Measurements from ENCODE around the gene NUDT19. TPM values are rescaled to one million over a fixed set of nuclear protein-coding genes. Genes with fewer than 3 reads are reported as not detected.
A peak's percentile ranks its signal among the peaks of the same experiment; 100 is the strongest.
"Not testable (repeated sequence)": the region's sequence is repeated elsewhere in the genome, so short reads cannot be mapped to it uniquely, and the experiment has no call there.

NUDT19 gene
- total RNA-seq (2014; rRNA removed; shearing (Covaris generic)): 7.3 and 14.1 TPM in 2 replicates

DNA sequence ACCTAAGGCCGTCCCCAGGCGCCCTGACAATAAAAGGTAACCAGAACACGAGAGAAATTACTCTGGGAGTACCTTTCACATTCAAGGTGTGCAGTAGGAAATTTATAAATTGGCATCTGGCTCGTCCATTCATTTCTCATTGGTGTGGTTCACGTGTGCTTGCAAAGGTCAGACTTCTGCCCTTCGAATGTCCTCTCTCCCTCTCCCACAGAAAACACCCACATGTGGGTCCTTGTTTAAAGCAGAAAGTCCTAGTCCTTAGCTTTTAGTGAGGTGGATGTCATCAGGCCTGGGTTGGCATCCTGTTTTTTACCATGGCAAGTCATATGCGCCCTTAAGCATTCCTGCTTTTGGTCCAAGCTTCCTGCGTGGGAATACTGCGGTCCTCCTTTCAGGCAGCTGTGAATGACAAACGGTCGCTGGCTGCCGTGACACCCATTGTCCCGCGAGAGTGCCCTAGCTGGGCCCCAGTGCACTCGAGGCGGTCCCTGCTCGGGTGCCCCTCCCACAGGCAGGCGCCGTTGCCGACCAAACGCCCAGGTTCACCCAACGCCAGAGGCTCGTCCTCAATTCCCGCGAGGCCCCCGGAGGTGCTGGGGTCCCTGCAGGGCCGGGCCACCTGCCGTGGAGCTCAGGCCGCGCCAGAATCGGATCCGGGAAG, at the start of gene NUDT19:
Gene NUDT19, plus strand, starts transcription at position 531 of the 661 bp plus-strand sequence. CDS start 140 bp downstream, outside the sequence.
- DNase-seq (ENCODE audit: low read depth in 1 of 2, low spot score in 2 of 2): peak; percentile 85 to 90
- peak within 1 kb of the TSS; percentile 94 for H3K4me3 ChIP-seq
- no peaks in the 10 kb centered on the region for H3K27me3 ChIP-seq (replicated peaks)
- H3K36me3 ChIP-seq: peaks cover 30% of the 10 kb centered on the region
- peaks cover 27% of the 10 kb centered on the region for H3K4me1 ChIP-seq (replicated peaks)
- H3K27ac ChIP-seq: peak within 1 kb of the TSS; percentile 67
- peaks cover 8% of the 10 kb centered on the region; the same call in 1 of the 2 replicates for H3K9me3 ChIP-seq (replicated peaks)

DNA sequence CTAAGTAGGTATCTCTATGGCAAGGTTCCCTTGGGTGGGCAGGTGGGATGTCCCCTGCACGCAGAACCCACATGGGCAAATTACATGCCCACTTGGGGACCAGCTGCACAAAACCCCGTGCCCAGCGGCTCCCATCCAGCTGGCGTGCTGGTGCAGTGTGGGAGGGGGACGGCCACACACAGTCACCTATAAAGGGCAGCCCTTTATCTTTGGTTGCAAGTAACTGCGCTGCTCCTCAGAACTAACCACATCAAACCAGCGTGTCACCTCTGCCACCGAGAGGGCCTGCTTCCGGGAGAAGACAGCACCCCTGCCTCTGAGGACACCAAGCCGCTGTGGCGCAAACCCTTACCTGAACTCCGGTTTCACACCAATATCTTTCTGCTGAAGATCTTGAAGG, 48.9 kb upstream of the NUDT19 start:
- DNase-seq (ENCODE audit: low read depth in 1 of 2, low spot score in 2 of 2): no peak
- Histone ChIP-seq H3K4me1 (replicated peaks) (no peaks in the 10 kb centered on the region), H3K9me3 (replicated peaks) (no peaks in the 10 kb centered on the region), H3K27ac (no peak overlapping the region), H3K36me3 (peaks cover 54% of the 10 kb centered on the region), H3K4me3 (no peak overlapping the region), H3K27me3 (replicated peaks) (no peaks in the 10 kb centered on the region)

DNA sequence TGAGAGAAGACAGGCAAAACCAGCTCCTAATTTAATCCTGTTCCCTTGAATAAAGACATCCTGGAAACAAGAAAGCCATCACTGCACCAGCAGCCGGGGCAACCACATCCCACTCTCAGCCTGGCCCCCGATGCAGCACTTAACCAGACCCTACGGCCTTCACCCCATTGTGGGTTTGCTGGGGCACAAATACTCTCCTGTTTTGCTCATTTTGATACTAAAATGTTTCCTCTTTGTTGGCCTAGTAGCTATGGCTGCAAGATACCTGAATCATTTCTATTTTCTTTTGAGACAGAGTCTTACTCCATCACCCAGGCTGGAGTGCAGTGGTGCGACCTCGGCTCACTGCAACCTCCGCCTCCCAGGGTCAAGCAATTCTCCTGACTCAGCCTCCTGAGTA, 45.1 kb upstream of the NUDT19 start:
- Histone ChIP-seq H3K36me3 (peaks cover 45% of the 10 kb centered on the region), H3K4me3 (no peak overlapping the region), H3K9me3 (replicated peaks) (no peaks in the 10 kb centered on the region), H3K27me3 (replicated peaks) (no peaks in the 10 kb centered on the region), H3K27ac (no peak overlapping the region), H3K4me1 (replicated peaks) (no peaks in the 10 kb centered on the region)
- DNase-seq (ENCODE audit: low read depth in 1 of 2, low spot score in 2 of 2): no peak

- no peaks in the 10 kb centered on the region for H3K27me3 ChIP-seq (replicated peaks)
- no peak for DNase-seq (ENCODE audit: low read depth in 1 of 2, low spot score in 2 of 2)
- H3K4me3 ChIP-seq: no peak overlapping the region
- H3K4me1 ChIP-seq (replicated peaks): no peaks in the 10 kb centered on the region
- H3K27ac ChIP-seq: no peak overlapping the region
- peaks cover 41% of the 10 kb centered on the region for H3K36me3 ChIP-seq
- no peaks in the 10 kb centered on the region for H3K9me3 ChIP-seq (replicated peaks)
Measured at GRCh38 chr19:32647361-32647760, 44.3 kb upstream of the NUDT19 start.

DNA sequence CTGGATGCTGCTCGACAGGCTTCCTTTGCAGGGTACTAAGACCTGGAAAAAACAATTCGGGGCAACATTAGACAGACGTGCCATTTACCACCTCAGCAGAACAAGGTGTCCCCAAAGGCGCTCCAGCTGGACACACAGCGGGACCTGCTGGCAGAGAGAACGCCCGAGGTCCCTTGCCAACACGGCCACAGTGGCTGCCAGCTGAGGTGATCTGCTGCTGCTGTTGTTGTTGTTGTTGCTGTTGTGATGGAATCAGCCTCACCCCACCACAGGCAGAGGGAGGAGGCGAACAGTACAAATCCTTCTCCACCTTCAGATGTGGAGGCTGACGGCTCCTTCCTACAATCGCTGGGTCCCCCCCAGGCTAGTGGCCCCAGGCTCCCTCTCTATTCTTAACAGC, 41.9 kb upstream of the NUDT19 start:
- Histone ChIP-seq H3K4me3 (no peak overlapping the region), H3K9me3 (replicated peaks) (no peaks in the 10 kb centered on the region), H3K36me3 (peaks cover 26% of the 10 kb centered on the region), H3K27me3 (replicated peaks) (no peaks in the 10 kb centered on the region), H3K27ac (no peak overlapping the region), H3K4me1 (replicated peaks) (no peaks in the 10 kb centered on the region)
- DNase-seq (ENCODE audit: low read depth in 1 of 2, low spot score in 2 of 2): no peak

DNA sequence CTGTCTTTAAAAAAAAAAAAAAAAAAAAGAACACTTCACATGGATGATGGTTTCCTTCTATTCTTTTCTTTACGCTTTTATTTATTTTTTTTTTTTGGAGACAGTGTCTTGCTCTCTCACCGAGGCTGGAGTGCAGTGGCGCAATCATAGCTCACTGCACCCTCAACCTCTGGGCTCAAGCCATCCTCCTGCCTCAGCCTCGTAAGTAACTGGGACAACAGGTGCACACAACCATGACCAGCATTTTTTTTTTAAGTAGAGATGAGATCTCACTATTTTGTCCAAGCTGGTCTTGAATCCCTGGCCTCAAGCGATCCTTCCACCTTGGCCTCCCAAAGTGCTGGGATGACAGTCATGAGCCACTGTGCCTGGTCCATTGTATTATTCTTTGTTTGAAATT, 41.0 kb upstream of the NUDT19 start:
- peaks cover 34% of the 10 kb centered on the region for H3K36me3 ChIP-seq
- H3K27me3 ChIP-seq (replicated peaks): no peaks in the 10 kb centered on the region
- H3K27ac ChIP-seq: no peak overlapping the region
- H3K4me3 ChIP-seq: no peak overlapping the region
- H3K9me3 ChIP-seq (replicated peaks): no peaks in the 10 kb centered on the region
- H3K4me1 ChIP-seq (replicated peaks): no peaks in the 10 kb centered on the region
- no peak for DNase-seq (ENCODE audit: low read depth in 1 of 2, low spot score in 2 of 2)

DNA sequence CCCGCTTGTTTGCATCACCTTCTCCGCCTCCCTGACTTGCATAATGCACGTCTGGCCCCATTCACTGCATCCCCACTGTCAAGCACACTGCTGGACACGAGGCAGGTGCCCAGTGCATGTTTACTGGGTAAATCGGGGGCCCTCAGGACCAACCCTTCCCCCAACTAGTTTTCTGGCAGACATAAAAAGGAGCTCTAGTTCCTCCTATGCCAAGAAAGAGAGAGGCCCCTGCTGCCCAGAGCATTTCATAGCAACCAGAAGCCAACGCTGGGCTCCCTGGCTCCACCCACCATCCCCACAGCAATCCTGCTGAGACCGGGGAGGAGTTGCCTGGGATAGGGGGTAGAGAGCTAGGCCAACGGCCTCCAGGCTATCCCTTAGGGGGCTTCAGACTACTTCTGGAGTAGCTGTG, 39.9 kb upstream of the NUDT19 start:
- Histone ChIP-seq H3K4me1 (replicated peaks) (no peaks in the 10 kb centered on the region), H3K36me3 (peaks cover 35% of the 10 kb centered on the region), H3K27me3 (replicated peaks) (no peaks in the 10 kb centered on the region), H3K27ac (no peak overlapping the region), H3K9me3 (replicated peaks) (no peaks in the 10 kb centered on the region), H3K4me3 (no peak overlapping the region)
- no peak for DNase-seq (ENCODE audit: low read depth in 1 of 2, low spot score in 2 of 2)

- H3K27ac ChIP-seq; DNase-seq (ENCODE audit: low read depth in 1 of 2, low spot score in 2 of 2); H3K4me3 ChIP-seq; H3K4me1 ChIP-seq (replicated peaks); H3K9me3 ChIP-seq (replicated peaks); H3K27me3 ChIP-seq (replicated peaks): not testable (repeated sequence)
- peaks cover 31% of the 10 kb centered on the region for H3K36me3 ChIP-seq
Measured at GRCh38 chr19:32652331-32652730, 39.3 kb upstream of the NUDT19 start.

GRCh38 chr19:32652894-32653598, 38.6 kb upstream of the NUDT19 start:
- Histone ChIP-seq H3K9me3 (replicated peaks) (no peaks in the 10 kb centered on the region), H3K4me3 (no peak overlapping the region), H3K36me3 (peaks cover 27% of the 10 kb centered on the region), H3K27ac (no peak overlapping the region), H3K27me3 (replicated peaks) (no peaks in the 10 kb centered on the region), H3K4me1 (replicated peaks) (no peaks in the 10 kb centered on the region)
- no peak for DNase-seq (ENCODE audit: low read depth in 1 of 2, low spot score in 2 of 2)

DNA sequence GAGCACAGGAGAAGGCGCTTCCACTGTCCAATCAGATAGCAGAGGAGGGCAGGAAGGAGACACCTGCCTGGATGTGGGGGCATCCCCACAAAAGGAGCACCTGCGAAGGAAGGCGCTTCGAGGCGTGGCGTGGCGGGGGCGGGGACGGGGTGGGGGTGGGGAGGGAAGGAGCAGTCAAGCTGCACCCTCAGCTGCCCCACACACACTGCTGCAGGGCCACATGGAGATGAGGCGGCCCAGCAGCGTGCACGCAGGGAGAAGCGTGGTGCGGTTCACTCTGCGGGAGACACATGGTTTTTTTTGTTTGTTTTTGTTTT, 38.1 kb upstream of the NUDT19 start:
- no peak overlapping the region for H3K27ac ChIP-seq
- H3K9me3 ChIP-seq (replicated peaks): no peaks in the 10 kb centered on the region
- H3K27me3 ChIP-seq (replicated peaks): no peaks in the 10 kb centered on the region
- no peak overlapping the region for H3K4me3 ChIP-seq
- no peak for DNase-seq (ENCODE audit: low read depth in 1 of 2, low spot score in 2 of 2)
- H3K4me1 ChIP-seq (replicated peaks): no peaks in the 10 kb centered on the region
- H3K36me3 ChIP-seq: peaks cover 24% of the 10 kb centered on the region

DNA sequence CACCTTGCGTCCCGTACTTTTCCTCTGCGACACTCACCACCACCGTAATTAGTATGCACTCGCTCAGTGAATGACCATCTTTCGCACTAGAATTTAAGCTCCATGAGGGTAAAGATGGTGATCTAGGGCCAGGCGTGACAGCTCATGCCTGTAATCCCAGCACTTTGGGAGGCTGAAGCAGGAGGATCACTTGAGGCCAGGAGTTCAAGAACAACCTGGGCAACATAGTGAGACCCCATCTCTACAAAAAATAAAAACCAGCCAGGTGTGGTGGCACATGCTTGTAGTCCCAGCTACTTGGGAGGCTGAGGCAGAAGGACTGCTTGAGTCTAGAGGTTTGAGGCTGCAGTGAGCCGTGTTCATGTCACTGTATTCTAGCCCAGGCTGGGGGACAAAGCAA, 35.2 kb upstream of the NUDT19 start:
- not testable (repeated sequence) for DNase-seq (ENCODE audit: low read depth in 1 of 2, low spot score in 2 of 2); H3K27ac ChIP-seq

GRCh38 chr19:32658075-32658474, 33.5 kb upstream of the NUDT19 start:
- no peaks in the 10 kb centered on the region for H3K27me3 ChIP-seq (replicated peaks)
- no peak for DNase-seq (ENCODE audit: low read depth in 1 of 2, low spot score in 2 of 2)

More for the DNA sequence above, 35.2 kb upstream of the NUDT19 start:
- H3K36me3 ChIP-seq: peaks cover 18% of the 10 kb centered on the region
- H3K4me1 ChIP-seq (replicated peaks); H3K9me3 ChIP-seq (replicated peaks); H3K27me3 ChIP-seq (replicated peaks); H3K4me3 ChIP-seq: not testable (repeated sequence)

GRCh38 chr19:32658527-32658926, 33.1 kb upstream of the NUDT19 start:
- Histone ChIP-seq H3K27ac (no peak overlapping the region), H3K9me3 (replicated peaks) (no peaks in the 10 kb centered on the region), H3K4me1 (replicated peaks) (no peaks in the 10 kb centered on the region), H3K27me3 (replicated peaks) (no peaks in the 10 kb centered on the region), H3K36me3 (peaks cover 18% of the 10 kb centered on the region), H3K4me3 (no peak overlapping the region)
- DNase-seq (ENCODE audit: low read depth in 1 of 2, low spot score in 2 of 2): no peak

More at GRCh38 chr19:32658075-32658474, 33.5 kb upstream of the NUDT19 start:
- Histone ChIP-seq H3K4me1 (replicated peaks) (no peaks in the 10 kb centered on the region), H3K4me3 (no peak overlapping the region), H3K27ac (no peak overlapping the region), H3K36me3 (peaks cover 18% of the 10 kb centered on the region), H3K9me3 (replicated peaks) (no peaks in the 10 kb centered on the region)

GRCh38 chr19:32661318-32661717, 30.3 kb upstream of the NUDT19 start:
- H3K4me3 ChIP-seq: no peak overlapping the region
- no peaks in the 10 kb centered on the region for H3K4me1 ChIP-seq (replicated peaks)

More at GRCh38 chr19:32661318-32661717, 30.3 kb upstream of the NUDT19 start:
- H3K36me3 ChIP-seq: 0 out of 2 replicates have a peak, but pooled peaks cover 5% of the 10 kb centered on the region
- H3K27ac ChIP-seq: no peak overlapping the region
- no peaks in the 10 kb centered on the region for H3K9me3 ChIP-seq (replicated peaks)
- H3K27me3 ChIP-seq (replicated peaks): no peaks in the 10 kb centered on the region
- no peak for DNase-seq (ENCODE audit: low read depth in 1 of 2, low spot score in 2 of 2)

Data from SJSA1 (cell line).